ENCODE measurements around the gene TNRC6A.
"Not testable (repeated sequence)": the region's sequence is repeated elsewhere in the genome, so short reads cannot be mapped to it uniquely, and the experiment has no call there.

TNRC6A gene

GRCh38 chr16:24758373-24758772, 28.9 kb downstream of the TNRC6A start:
- no peak for DNase-seq (ENCODE audit: low read depth)

GRCh38 chr16:24759006-24759405, 29.6 kb downstream of the TNRC6A start:
- no peak for DNase-seq (ENCODE audit: low read depth)

GRCh38 chr16:24761526-24761925, 32.1 kb downstream of the TNRC6A start:
- no peak for DNase-seq (ENCODE audit: low read depth)

- DNase-seq (ENCODE audit: low read depth): no peak
Observed at GRCh38 chr16:24764916-24765315, 35.5 kb downstream of the TNRC6A start.

GRCh38 chr16:24766057-24766456, 36.6 kb downstream of the TNRC6A start:
- no peak for DNase-seq (ENCODE audit: low read depth)

- DNase-seq (ENCODE audit: low read depth): no peak
Observed at GRCh38 chr16:24769806-24770205, 40.4 kb downstream of the TNRC6A start.

GRCh38 chr16:24771132-24771778, 41.8 kb downstream of the TNRC6A start:
- no peak for DNase-seq (ENCODE audit: low read depth)

- DNase-seq (ENCODE audit: low read depth): no peak
Observed at GRCh38 chr16:24771779-24772157, 42.3 kb downstream of the TNRC6A start.

GRCh38 chr16:24773771-24774427, 44.4 kb downstream of the TNRC6A start:
- DNase-seq (ENCODE audit: low read depth): no peak

- no peak for DNase-seq (ENCODE audit: low read depth)
Observed at GRCh38 chr16:24774510-24774909, 45.1 kb downstream of the TNRC6A start.

- DNase-seq (ENCODE audit: low read depth): no peak
Observed at GRCh38 chr16:24775455-24775854, 46.0 kb downstream of the TNRC6A start.

GRCh38 chr16:24776501-24777220, 47.2 kb downstream of the TNRC6A start:
- DNase-seq (ENCODE audit: low read depth): no peak

GRCh38 chr16:24778671-24779070, 49.2 kb downstream of the TNRC6A start:
- no peak for DNase-seq (ENCODE audit: low read depth)

- no peak for DNase-seq (ENCODE audit: low read depth)
Observed at GRCh38 chr16:24781256-24781655, 51.8 kb downstream of the TNRC6A start.

- no peak for DNase-seq (ENCODE audit: low read depth)
Observed at GRCh38 chr16:24784121-24784520, 54.7 kb downstream of the TNRC6A start.

GRCh38 chr16:24789881-24790280, 60.4 kb downstream of the TNRC6A start:
- no peak for DNase-seq (ENCODE audit: low read depth)

GRCh38 chr16:24800586-24800985, 71.1 kb downstream of the TNRC6A start:
- no peak for DNase-seq (ENCODE audit: low read depth)

GRCh38 chr16:24801761-24802302, 72.4 kb downstream of the TNRC6A start:
- DNase-seq (ENCODE audit: low read depth): no peak

- DNase-seq (ENCODE audit: low read depth): no peak
Observed at GRCh38 chr16:24805484-24805883, 76.0 kb downstream of the TNRC6A start.

- DNase-seq (ENCODE audit: low read depth): no peak
Observed at GRCh38 chr16:24807301-24807700, 77.8 kb downstream of the TNRC6A start.

- no peak for DNase-seq (ENCODE audit: low read depth)
Observed at GRCh38 chr16:24810951-24811843, 81.7 kb downstream of the TNRC6A start.

- DNase-seq (ENCODE audit: low read depth): not testable (repeated sequence)
Observed at GRCh38 chr16:24812813-24813212, 83.4 kb downstream of the TNRC6A start.
